H1 (cell line): ENCODE results near the gene THOC6. TPM values are rescaled to one million over a fixed set of nuclear protein-coding genes. Genes with fewer than 3 reads are reported as not detected.

ENCODE experiments used
- CTCF ChIA-PET: fragments of 300-600 bp; sonication (Branson Sonifier 250); formaldehyde crosslinking; loops from one replicate; lab custom pipeline; 2021; ENCODE audit not compliant: partially characterized antibody; lab: Charles Lee
- POLR2A ChIA-PET: fragments of 300-600 bp; sonication (Branson Sonifier 250); formaldehyde crosslinking; loops from one replicate; lab custom pipeline; 2021; ENCODE audit warnings: inconsistent platforms; ENCODE audit not compliant: partially characterized antibody; lab: Charles Lee
- DNase-seq, 2 experiments: peaks; one replicate each; pipeline versions ENCODE4 v3.0.0 to v3.0.0-alpha.2; 2010 to 2022; ENCODE audit warnings: low spot score in 2 of 2, low read depth in 1 of 2, mixed read lengths in 1 of 2
- FAIRE-seq: peaks from 2 replicates; lab custom pipeline; 2011; peaks lifted over from hg19 to GRCh38; lab: Jason Lieb, UNC
- H2AFZ ChIP-seq: 2 replicates; pipeline ENCODE4 v1.8.1; 2012; ENCODE audit warnings: low read length, inconsistent platforms
- H2AK5ac ChIP-seq: 2 replicates; pipeline ENCODE4 v1.6.1; 2013; ENCODE audit warnings: low read depth, low read length
- H2BK120ac ChIP-seq: replicated peaks from 2 replicates; pipeline ENCODE3; 2013; ENCODE audit warnings: low read depth, low read length, inconsistent platforms
- H2BK12ac ChIP-seq: 2 replicates; pipeline ENCODE4 v1.6.1; 2013; ENCODE audit warnings: low read depth, low read length
- H2BK15ac ChIP-seq: 2 replicates; pipeline ENCODE4 v1.6.1; 2013; ENCODE audit warnings: low read length
- H2BK20ac ChIP-seq: 2 replicates; pipeline ENCODE4 v1.6.1; 2013; ENCODE audit warnings: low read length
- H2BK5ac ChIP-seq: 2 replicates; pipeline ENCODE4 v1.6.1; 2013; ENCODE audit warnings: low read depth, low read length
- H3K14ac ChIP-seq: 2 replicates; pipeline ENCODE4 v1.6.1; 2013; ENCODE audit warnings: inconsistent platforms; ENCODE audit not compliant: insufficient read length
- H3K18ac ChIP-seq: 2 replicates; pipeline ENCODE4 v1.6.1; 2013; ENCODE audit warnings: low read length; ENCODE audit errors: extremely low read depth
- H3K23ac ChIP-seq: 2 replicates; pipeline ENCODE4 v1.6.1; 2013; ENCODE audit warnings: inconsistent platforms; ENCODE audit not compliant: insufficient read length
- H3K23me2 ChIP-seq: 2 replicates; pipeline ENCODE4 v1.6.1; 2013; ENCODE audit warnings: low read depth, low read length
- H3K27ac ChIP-seq: 2 replicates; pipeline ENCODE4 v1.6.1; 2011; ENCODE audit warnings: low read depth, low read length, inconsistent platforms
- H3K27me3 ChIP-seq, 4 experiments: replicated peaks in 1 of 4; 1 replicate in 1 of 4; 2 replicates in 3 of 4; pipeline versions ENCODE4 v1.6.1 to v1.8.1; 2011 to 2013; ENCODE audit warnings: low read length in 3 of 4, mild to moderate bottlenecking in 3 of 4, inconsistent platforms in 2 of 4, mixed read lengths in 2 of 4, moderate library complexity in 1 of 4; ENCODE audit not compliant: control insufficient read depth in 3 of 4, insufficient read depth in 3 of 4; ENCODE audit errors: extremely low read depth in 1 of 4
- H3K36me3 ChIP-seq, 4 experiments: 2 replicates each; pipeline versions ENCODE4 v1.6.1 to v1.8.1; 2011 to 2013; ENCODE audit warnings: mild to moderate bottlenecking in 4 of 4, low read length in 3 of 4, moderate library complexity in 2 of 4, control low read depth in 1 of 4, inconsistent platforms in 1 of 4; ENCODE audit not compliant: insufficient read depth in 4 of 4, control insufficient read depth in 2 of 4
- H3K4ac ChIP-seq: replicated peaks from 2 replicates; pipeline ENCODE3; 2013; ENCODE audit warnings: low read length, low read depth, mixed read lengths, inconsistent platforms; ENCODE audit not compliant: insufficient read length
- H3K4me1 ChIP-seq, 4 experiments: replicated peaks in 1 of 4; 1 replicate in 1 of 4; 2 replicates in 3 of 4; pipeline versions ENCODE4 v1.6.1 to v1.8.1; 2011 to 2013; ENCODE audit warnings: low read length in 3 of 4, inconsistent platforms in 2 of 4, mixed read lengths in 1 of 4; ENCODE audit not compliant: insufficient read depth in 4 of 4, control insufficient read depth in 3 of 4
- H3K4me2 ChIP-seq, 2 experiments: 2 replicates each; pipeline versions ENCODE4 v1.6.1 to v1.8.1; 2011 to 2013; ENCODE audit warnings: low read depth in 2 of 2, low read length in 2 of 2, control low read depth in 1 of 2, inconsistent platforms in 1 of 2, mild to moderate bottlenecking in 1 of 2; ENCODE audit not compliant: insufficient read depth in 1 of 2
- H3K4me3 ChIP-seq, 4 experiments: fragments of 200-600, 300-600 bp in 1 of 4; sonication (generic), shearing (Covaris generic), sonication (Bioruptor Twin) in 1 of 4; 2 replicates each; pipeline versions ENCODE4 v1.5.1 to v1.8.1; 2011 to 2016; ENCODE audit warnings: low read length in 4 of 4, low read depth in 3 of 4, control low read depth in 2 of 4, inconsistent platforms in 2 of 4, mild to moderate bottlenecking in 2 of 4, mixed read lengths in 1 of 4, moderate library complexity in 1 of 4; ENCODE audit not compliant: insufficient read depth in 2 of 4; ENCODE audit errors: extremely low read depth in 1 of 4
- H3K56ac ChIP-seq: replicated peaks from 2 replicates; pipeline ENCODE3; 2013; ENCODE audit warnings: low read depth, mild to moderate bottlenecking, mixed read lengths, low read length, inconsistent platforms; ENCODE audit not compliant: insufficient read length
- H3K79me1 ChIP-seq: 2 replicates; pipeline ENCODE4 v1.6.1; 2013; ENCODE audit warnings: low read depth, low read length, control low read depth
- H3K79me2 ChIP-seq, 2 experiments: 2 replicates each; pipeline versions ENCODE4 v1.6.1 to v1.8.1; 2012 to 2013; ENCODE audit warnings: low read length in 2 of 2, mild to moderate bottlenecking in 2 of 2, inconsistent platforms in 1 of 2; ENCODE audit not compliant: insufficient read depth in 2 of 2, control insufficient read depth in 1 of 2
- H3K9ac ChIP-seq, 4 experiments: replicated peaks in 1 of 4; 1 replicate in 1 of 4; 2 replicates in 3 of 4; pipeline versions ENCODE4 v1.6.1 to v1.8.1; 2011 to 2013; ENCODE audit warnings: low read depth in 3 of 4, low read length in 3 of 4, control low read depth in 2 of 4, mild to moderate bottlenecking in 2 of 4, moderate library complexity in 2 of 4, inconsistent platforms in 1 of 4; ENCODE audit errors: extremely low read depth in 1 of 4
- H3K9me3 ChIP-seq, 2 experiments: 2 replicates each; pipeline versions ENCODE4 v1.6.1 to v1.8.1; 2012 to 2013; ENCODE audit warnings: mild to moderate bottlenecking in 2 of 2, moderate library complexity in 2 of 2, control low read depth in 1 of 2, inconsistent platforms in 1 of 2, low read depth in 1 of 2, low read length in 1 of 2, mixed read lengths in 1 of 2; ENCODE audit not compliant: insufficient read depth in 2 of 2
- H4K20me1 ChIP-seq, 2 experiments: replicated peaks in 1 of 2; 2 replicates each; pipeline versions ENCODE3 to v1.8.1; 2011 to 2013; ENCODE audit warnings: inconsistent platforms in 2 of 2, low read length in 2 of 2, mild to moderate bottlenecking in 1 of 2; ENCODE audit not compliant: insufficient read depth in 2 of 2, control insufficient read depth in 1 of 2
- H4K5ac ChIP-seq: 2 replicates; pipeline ENCODE4 v1.6.1; 2013; ENCODE audit warnings: low read length, low read depth, mixed read lengths, inconsistent platforms; ENCODE audit not compliant: insufficient read length
- H4K8ac ChIP-seq: 2 replicates; pipeline ENCODE4 v1.8.0; 2013; ENCODE audit warnings: mild to moderate bottlenecking, moderate library complexity, low read length, inconsistent platforms; ENCODE audit not compliant: insufficient read depth; ENCODE audit errors: extremely low read depth
- H4K91ac ChIP-seq: replicated peaks from 2 replicates; pipeline ENCODE3; 2013; ENCODE audit warnings: low read length, mixed read lengths, inconsistent platforms; ENCODE audit not compliant: insufficient read length
- SIX5 ChIP-seq: IDR thresholded peaks from 2 replicates; pipeline ENCODE4 v1.6.1; 2011; ENCODE audit warnings: mild to moderate bottlenecking, low read depth, low read length
- WGBS, 2 experiments: shearing (Covaris generic) in 1 of 2; methylation state at CpG; one replicate each; pipeline versions ENCODE4 v1.1.6 to v1.1.7; 2013 to 2015; ENCODE audit warnings: low lambda C conversion rate in 2 of 2, mixed read lengths in 2 of 2, inconsistent platforms in 1 of 2, low coverage in 1 of 2, missing lambda C conversion rate in 1 of 2; ENCODE audit not compliant: insufficient replicate concordance in 2 of 2, insufficient coverage in 1 of 2, insufficient read length in 1 of 2; ENCODE audit errors: extremely low coverage in 1 of 2, missing lambda C conversion rate in 1 of 2; 5-methylcytosine and 5-hydroxymethylcytosine counted together
- long read RNA-seq, 2 experiments: library from RNA in 1 of 2; library from capped mRNA in 1 of 2; stranded (forward); transcript quantifications; one replicate each; pipeline ENCODE4 v2.0.0, GENCODE V29; 2021; ENCODE audit warnings: inconsistent platforms in 1 of 2
- polyA minus RNA-seq, 3 experiments: library from RNA; depleted of rRNA, polyadenylated mRNA; stranded (reverse); fragments of >200 nt; gene quantifications; 1 replicate in 2 of 3; 2 replicates in 1 of 3; pipeline ENCODE4 v1.2.3, GENCODE V29; 2011
- polyA plus RNA-seq, 7 experiments: library from polyadenylated mRNA; depleted of rRNA in 3 of 7; stranded (reverse) in 5 of 7; unstranded in 2 of 7; fragments of >200 nt in 5 of 7; fragments of 200-250 nt in 2 of 7; gene quantifications; 1 replicate in 5 of 7; 2 replicates in 1 of 7; 4 replicates in 1 of 7; pipeline versions ENCODE4 v1.2.1 to v1.2.3, GENCODE V29; 2011 to 2013; ENCODE audit warnings: missing spikeins in 2 of 7, mixed read lengths in 2 of 7
- total RNA-seq: library from RNA; stranded (reverse); fragmentation: NEBNext Ultra II Directional; extraction: Animal tissue kit (Norgen Biotek cat#: 25700); gene quantifications from 2 replicates; pipeline ENCODE4 v1.2.1, GENCODE V29; 2021

THOC6 gene
- total RNA-seq (78.5 and 82.9 TPM in 2 replicates), polyA plus RNA-seq (2011; rRNA removed) (111 and 137 TPM in 2 replicates), polyA minus RNA-seq (2011; rRNA and poly(A)+ RNA removed) (48.6 and 73.0 TPM in 2 replicates)
- polyA plus RNA-seq (2011; cell fraction: cytosol; rRNA removed), result 105 TPM
- 118 TPM for polyA plus RNA-seq (2011; cell fraction: nucleus; rRNA removed)
- polyA plus RNA-seq (2012, experiment 1 of 2), result 65.6 to 98.4 TPM (median 93.0 TPM) in 4 replicates
- polyA plus RNA-seq (2012, experiment 2 of 2), result 114 TPM
- 36.7 TPM for polyA plus RNA-seq (2013, experiment 1 of 2)
- 34.1 TPM for polyA plus RNA-seq (2013, experiment 2 of 2)
- polyA minus RNA-seq (2011; cell fraction: cytosol; rRNA and poly(A)+ RNA removed), result 59.2 TPM
- polyA minus RNA-seq (2011; cell fraction: nucleus; rRNA and poly(A)+ RNA removed), result 37.9 TPM
- long read RNA-seq, experiment 1, transcript THOC6-202 (13 exons, 1,419 nt), result major isoform, 27 of 38 reads
- long read RNA-seq, experiment 1, partial matches to known transcripts, result 7 of 38 reads
- long read RNA-seq, experiment 1, other reads (novel, unspliced or antisense), result 4 of 38 reads
- long read RNA-seq, experiment 2, transcript THOC6-202 (13 exons, 1,419 nt), result major isoform, 40 of 52 reads
- long read RNA-seq, experiment 2, partial matches to known transcripts, result 2 of 52 reads
- long read RNA-seq, experiment 2, other reads (novel, unspliced or antisense), result 8 of 52 reads

DNA sequence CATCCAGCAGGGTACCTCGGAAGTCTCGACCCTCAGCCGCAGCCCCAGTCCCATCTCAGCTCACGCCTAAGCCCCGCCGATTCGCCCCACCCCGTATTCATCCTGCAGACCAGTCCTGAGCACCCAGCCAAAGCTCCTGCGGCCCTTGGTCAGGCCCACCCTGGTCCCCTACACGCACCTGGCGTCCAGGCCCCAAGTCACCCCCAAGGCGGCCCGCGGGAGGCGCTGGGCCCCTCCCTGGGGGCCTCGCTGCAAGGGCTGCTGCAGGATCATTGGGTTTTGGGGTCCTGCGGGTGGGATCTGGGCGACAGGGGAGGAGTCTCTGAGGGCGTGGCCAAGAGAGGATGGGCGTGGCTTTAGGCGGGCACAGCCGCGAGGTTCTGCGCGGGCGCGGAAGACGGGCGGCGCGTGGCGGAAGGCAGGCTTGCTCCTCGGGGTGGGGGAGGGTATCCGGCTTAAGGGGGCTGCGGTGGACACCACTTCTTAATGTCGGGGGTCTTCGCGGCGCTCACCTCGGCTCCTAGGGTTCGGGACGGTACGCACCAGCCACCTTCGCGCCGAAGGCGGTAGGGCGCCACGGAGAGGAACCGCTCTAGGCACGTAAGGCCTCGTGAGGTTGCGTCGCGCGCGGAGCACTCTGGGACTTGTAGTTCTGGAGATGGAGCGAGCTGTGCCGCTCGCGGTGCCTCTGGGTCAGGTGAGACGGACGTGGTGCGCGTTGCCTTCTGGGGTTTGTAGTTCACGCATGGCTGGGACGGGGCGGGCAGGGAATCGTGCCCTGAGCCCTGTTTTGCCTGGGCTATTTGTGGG is at the start of gene THOC6, which contains the start of gene HCFC1R1:
Gene THOC6 (plus strand): TSS at position 367 of the 810 bp plus-strand sequence. CDS start 292 bp downstream, at position 659.
Gene HCFC1R1 (minus strand): TSS at position 274 of the 810 bp plus-strand sequence. CDS start 1 bp downstream, at position 273.
- peak within 1 kb of the TSS; percentile 94 for H4K91ac ChIP-seq
- ChIA-PET POLR2A (interaction anchor here (0.8 to 35.7 kb wide), 14 partner anchors 5 to 147 kb away, joined by 3 to 1808 read pairs (median 24); partner anchors contain the start of genes BICDL2, CLDN6, CLDN9 and HCFC1R1), CTCF (interaction anchor here (1.2 to 23.8 kb wide), 6 partner anchors 8 to 127 kb away, joined by 3 to 639 read pairs (median 4); partner anchors contain the start of gene CLDN9)
- peak within 1 kb of the TSS; percentile 46 to 89 (median 70) for H3K9ac ChIP-seq
- peaks cover 0 to 23% (median 20%) of the 10 kb centered on the region in 4 experiments; a peak in 6 of 7 replicates for H3K4me1 ChIP-seq
- peak; percentile 90 for FAIRE-seq
- H3K23ac ChIP-seq, result no peak within 1 kb of the TSS
- peak within 1 kb of the TSS; percentile 87 for H3K56ac ChIP-seq
- peak within 1 kb of the TSS; percentile 94; the same call in 1 of the 2 replicates for H4K8ac ChIP-seq
- no peak within 1 kb of the TSS for H2AFZ ChIP-seq
- H3K79me2 ChIP-seq, result peaks cover 0 to 4% of the 10 kb centered on the region in 2 experiments; a peak in 1 of 4 replicates
- DNase-seq, result peak; percentile 97 to 98
- peak within 1 kb of the TSS; percentile 97 for H2BK5ac ChIP-seq
- H2BK20ac ChIP-seq, result 0 out of 2 replicates have a peak within 1 kb of the TSS, but pooled peaks have one; percentile 61
- H2BK12ac ChIP-seq, result peak within 1 kb of the TSS; percentile 96
- H2BK15ac ChIP-seq, result peak within 1 kb of the TSS; percentile 81; the same call in 1 of the 2 replicates
- H3K4me3 ChIP-seq, result peak within 1 kb of the TSS; percentile 39 to 97 (median 94)
- peak within 1 kb of the TSS; percentile 65 for H2BK120ac ChIP-seq
- H3K4me2 ChIP-seq, result peak within 1 kb of the TSS; percentile 83 to 88
- H3K36me3 ChIP-seq, result peaks cover 0 to 19% (median 11%) of the 10 kb centered on the region in 4 experiments; a peak in 7 of 8 replicates
- H2AK5ac ChIP-seq, result 0 out of 2 replicates have a peak within 1 kb of the TSS, but pooled peaks have one; percentile 94
- peaks cover 19% of the 10 kb centered on the region; the same call in 1 of the 2 replicates for H3K23me2 ChIP-seq
- H3K14ac ChIP-seq, result no peak within 1 kb of the TSS
- H3K79me1 ChIP-seq, result no peaks in the 10 kb centered on the region
- H3K9me3 ChIP-seq, result no peaks in the 10 kb centered on the region
- no peaks in the 10 kb centered on the region for H3K27me3 ChIP-seq
- peak within 1 kb of the TSS; percentile 93 for H3K18ac ChIP-seq
- WGBS, 2 experiments, result 2% methylated on average over 43 of the region's 69 CpGs; no CpG with 5 or more reads in 1 of the 2 experiments
- H3K4ac ChIP-seq, result peak within 1 kb of the TSS; percentile 75
- H3K27ac ChIP-seq, result peak within 1 kb of the TSS; percentile 94
- H4K20me1 ChIP-seq, result peaks cover 6 to 24% of the 10 kb centered on the region in 2 experiments
- H4K5ac ChIP-seq, result peak within 1 kb of the TSS; percentile 83
- peak; percentile 96 for TF ChIP-seq SIX5
